ENCODE results near the gene MYLK4. TPM values are rescaled to one million over a fixed set of nuclear protein-coding genes. Genes with fewer than 3 reads are reported as not detected.

MYLK4 gene
- total and polyA plus RNA-seq, 8 donors = 0.52 to 1.8 (median 1.2) TPM

DNA sequence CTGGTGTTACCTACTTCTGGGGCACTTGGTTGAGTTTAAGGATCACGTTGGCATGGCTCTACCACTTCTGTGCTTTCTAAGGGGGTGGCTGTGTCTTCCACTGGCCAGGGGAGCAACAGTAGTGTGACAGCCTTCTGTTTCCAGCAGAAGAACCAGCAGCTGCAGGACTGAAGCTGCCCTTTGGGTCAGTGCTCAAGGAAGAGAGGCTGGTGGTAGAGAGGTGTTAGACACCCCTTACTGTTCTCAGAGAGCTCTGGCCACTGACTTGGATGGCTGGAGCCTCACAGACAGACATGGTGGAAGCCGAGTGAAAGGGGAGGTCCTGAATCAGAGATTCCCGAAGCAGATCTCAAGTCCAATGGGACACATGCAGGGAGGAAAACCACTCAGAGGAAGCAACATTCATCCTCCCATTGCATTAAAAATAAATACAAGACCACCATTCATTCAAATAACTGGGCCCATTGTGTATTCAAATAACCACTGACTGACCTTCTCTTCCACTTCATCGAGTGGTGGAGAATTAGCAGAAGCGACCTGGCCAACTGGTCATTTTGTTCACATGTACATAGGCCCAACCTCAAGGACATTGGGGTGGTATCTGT lies 106.7 kb downstream of the MYLK4 start:
- H3K27me3 ChIP-seq = peaks cover 0 to 20% of the 10 kb centered on the region in 2 donors
- TF ChIP-seq, protein P1, sequence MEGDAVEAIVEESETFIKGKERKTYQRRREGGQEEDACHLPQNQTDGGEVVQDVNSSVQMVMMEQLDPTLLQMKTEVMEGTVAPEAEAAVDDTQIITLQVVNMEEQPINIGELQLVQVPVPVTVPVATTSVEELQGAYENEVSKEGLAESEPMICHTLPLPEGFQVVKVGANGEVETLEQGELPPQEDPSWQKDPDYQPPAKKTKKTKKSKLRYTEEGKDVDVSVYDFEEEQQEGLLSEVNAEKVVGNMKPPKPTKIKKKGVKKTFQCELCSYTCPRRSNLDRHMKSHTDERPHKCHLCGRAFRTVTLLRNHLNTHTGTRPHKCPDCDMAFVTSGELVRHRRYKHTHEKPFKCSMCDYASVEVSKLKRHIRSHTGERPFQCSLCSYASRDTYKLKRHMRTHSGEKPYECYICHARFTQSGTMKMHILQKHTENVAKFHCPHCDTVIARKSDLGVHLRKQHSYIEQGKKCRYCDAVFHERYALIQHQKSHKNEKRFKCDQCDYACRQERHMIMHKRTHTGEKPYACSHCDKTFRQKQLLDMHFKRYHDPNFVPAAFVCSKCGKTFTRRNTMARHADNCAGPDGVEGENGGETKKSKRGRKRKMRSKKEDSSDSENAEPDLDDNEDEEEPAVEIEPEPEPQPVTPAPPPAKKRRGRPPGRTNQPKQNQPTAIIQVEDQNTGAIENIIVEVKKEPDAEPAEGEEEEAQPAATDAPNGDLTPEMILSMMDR (IDR thresholded peaks at IDR 0.05) = no peak
- no peak overlapping the region for H3K4me3 ChIP-seq
- no peaks in the 10 kb centered on the region for H3K9me3 ChIP-seq
- no peaks in the 10 kb centered on the region for H3K36me3 ChIP-seq
- DNase-seq (no peak), ATAC-seq (no peak)
- H3K27ac ChIP-seq = no peak overlapping the region
- H3K4me1 ChIP-seq = no peaks in the 10 kb centered on the region
- intact Hi-C loops (cut with DNase I) = no loop called here

DNA sequence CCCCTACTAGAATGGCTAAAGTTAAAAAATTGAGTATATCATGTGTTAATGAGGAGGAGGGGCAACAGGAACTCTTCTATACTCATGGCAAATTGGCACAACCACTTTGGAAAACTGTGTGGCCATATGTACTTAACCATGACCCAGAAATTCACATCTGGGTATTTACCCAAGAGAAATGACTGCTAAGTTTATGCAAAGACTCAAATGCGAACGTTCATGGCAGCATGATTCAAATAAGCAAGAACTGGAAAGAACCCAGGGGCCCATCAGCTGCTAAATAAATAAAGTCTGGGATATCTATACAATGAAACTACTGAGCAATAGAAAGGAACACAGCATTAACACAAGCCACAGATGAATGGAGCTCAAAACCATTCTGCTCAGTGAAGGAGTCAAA lies 107.6 kb downstream of the MYLK4 start:
- no peak overlapping the region for H3K27ac ChIP-seq
- intact Hi-C loops (cut with DNase I) = no loop called here
- no peaks in the 10 kb centered on the region for H3K9me3 ChIP-seq
- H3K36me3 ChIP-seq = no peaks in the 10 kb centered on the region
- ATAC-seq (no peak), DNase-seq (no peak)
- H3K4me3 ChIP-seq = no peak overlapping the region
- H3K4me1 ChIP-seq = no peaks in the 10 kb centered on the region
- TF ChIP-seq, protein P1 (IDR thresholded peaks at IDR 0.05) = no peak
- H3K27me3 ChIP-seq = peaks cover 0 to 20% of the 10 kb centered on the region in 2 donors

DNA sequence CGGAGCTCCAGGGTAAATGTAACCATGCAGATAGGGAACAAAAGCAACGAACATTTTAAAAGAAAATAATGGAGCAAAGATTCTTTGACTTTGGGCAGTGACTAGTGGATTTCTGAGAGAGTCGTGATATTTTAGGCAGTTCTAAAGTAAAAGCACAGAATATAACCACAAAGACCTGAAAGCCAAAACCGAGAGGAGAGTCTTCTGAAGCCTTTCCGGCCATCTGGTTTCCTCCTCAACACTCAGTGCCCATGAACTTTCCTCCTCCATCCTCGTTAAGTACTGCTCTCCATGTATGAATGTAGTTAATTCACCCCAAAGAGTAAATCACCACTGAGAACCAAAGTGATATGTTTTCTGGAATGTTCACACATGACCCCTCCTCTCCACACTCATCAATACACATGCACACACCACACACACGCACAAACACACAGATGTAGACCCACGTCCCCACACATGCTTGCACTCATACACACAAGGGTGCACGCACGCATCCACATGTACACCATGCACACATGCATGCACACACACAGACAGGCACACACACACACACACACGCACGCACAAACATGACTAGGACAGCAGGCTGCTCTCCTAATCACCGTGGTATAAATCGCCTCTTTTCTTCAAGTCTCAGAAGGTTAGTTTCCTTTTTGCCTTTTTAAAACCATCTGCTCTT lies 109.5 kb downstream of the MYLK4 start:
- intact Hi-C loops (cut with DNase I) = no loop called here
- no peaks in the 10 kb centered on the region for H3K36me3 ChIP-seq
- no peaks in the 10 kb centered on the region for H3K9me3 ChIP-seq
- no peaks in the 10 kb centered on the region for H3K4me1 ChIP-seq
- no peak overlapping the region for H3K4me3 ChIP-seq
- ATAC-seq (no peak), DNase-seq (no peak)
- TF ChIP-seq, protein P1 (IDR thresholded peaks at IDR 0.05) = no peak
- H3K27ac ChIP-seq = no peak overlapping the region
- H3K27me3 ChIP-seq = peaks cover 0 to 16% of the 10 kb centered on the region in 2 donors

DNA sequence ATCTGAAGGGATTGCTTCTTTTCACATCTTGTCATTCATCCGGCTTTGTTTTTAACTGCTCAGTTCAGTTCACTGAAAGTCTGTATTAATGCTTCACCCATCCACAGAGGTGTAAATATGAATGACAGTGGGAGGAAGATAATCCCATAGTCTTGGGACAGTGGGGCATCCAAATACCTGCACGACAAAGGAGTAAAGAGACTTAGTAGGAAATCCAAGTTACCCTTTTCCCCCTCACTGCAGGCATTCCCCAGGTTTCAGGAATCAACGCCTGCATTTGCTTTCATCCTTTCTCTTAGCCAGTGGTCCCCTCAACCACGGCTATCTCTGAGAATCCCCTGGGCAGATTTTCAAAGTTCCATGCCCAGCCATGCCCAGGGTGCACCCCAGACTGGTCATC lies 110.2 kb downstream of the MYLK4 start:
- H3K9me3 ChIP-seq = no peaks in the 10 kb centered on the region
- intact Hi-C loops (cut with DNase I) = no loop called here
- TF ChIP-seq, protein P1 (IDR thresholded peaks at IDR 0.05) = no peak
- DNase-seq (no peak), ATAC-seq (no peak)
- H3K4me1 ChIP-seq = no peaks in the 10 kb centered on the region
- H3K4me3 ChIP-seq = no peak overlapping the region
- no peaks in the 10 kb centered on the region for H3K36me3 ChIP-seq
- H3K27me3 ChIP-seq = peaks cover 0 to 16% of the 10 kb centered on the region in 2 donors
- H3K27ac ChIP-seq = no peak overlapping the region

DNA sequence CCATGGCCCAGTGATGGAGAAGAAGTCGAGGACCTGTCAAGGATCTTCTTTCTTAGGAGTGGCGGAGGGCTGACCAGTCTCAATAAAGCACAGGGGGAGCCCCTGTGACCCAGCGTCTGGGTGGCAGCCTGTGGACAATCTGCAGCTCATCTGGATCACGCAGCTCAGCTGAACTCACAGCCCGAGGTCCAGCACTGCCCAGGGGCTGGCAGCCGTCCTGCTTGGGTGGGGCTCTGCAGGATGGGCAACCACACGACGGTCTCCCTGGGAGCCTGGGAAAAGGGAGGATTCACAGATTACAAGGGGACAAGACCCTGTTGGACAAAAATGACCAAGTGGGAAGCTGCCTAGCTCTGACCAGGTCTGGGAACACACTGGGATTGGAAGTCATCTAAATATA lies 110.8 kb downstream of the MYLK4 start:
- H3K4me3 ChIP-seq = no peak overlapping the region
- no peaks in the 10 kb centered on the region for H3K9me3 ChIP-seq
- DNase-seq = no peak
- no peaks in the 10 kb centered on the region for H3K4me1 ChIP-seq
- intact Hi-C loops (cut with DNase I) = loop anchor here in 1 of 2 donors (10.0 kb wide), 1 partner anchor 1045 kb away; no protein-coding TSS in a partner anchor
- ATAC-seq = no peak
- peaks cover 0 to 16% of the 10 kb centered on the region in 2 donors for H3K27me3 ChIP-seq
- TF ChIP-seq, protein P1 (IDR thresholded peaks at IDR 0.05) = no peak
- no peak overlapping the region for H3K27ac ChIP-seq
- H3K36me3 ChIP-seq = no peaks in the 10 kb centered on the region

All from left lung (tissue), 10 donors.